Thyroid gland (tissue), 4 donors: ENCODE measurements around the gene PGM5. TPM values are rescaled to one million over a fixed set of nuclear protein-coding genes. Genes with fewer than 3 reads are reported as not detected.

Experiments used
- DNase-seq, 2 donors: peaks; one replicate each; pipeline ENCODE4 v3.0.0-alpha.2; 2019
- H3K27ac ChIP-seq, 3 donors: fragments of 200-600 bp; sonication (generic); 1 replicate in 2 of 3; 2 replicates in 1 of 3; pipeline ENCODE4 v1.5.1; 2016 to 2019; ENCODE audit warnings: mild to moderate bottlenecking in 1 of 3, moderate library complexity in 1 of 3
- H3K27me3 ChIP-seq: fragments of 200-600 bp; sonication (generic); one replicate; pipeline ENCODE4 v1.5.1; 2019
- H3K36me3 ChIP-seq, 2 donors: fragments of 200-600 bp; sonication (generic); one replicate each; pipeline ENCODE4 v1.5.1; 2016 to 2019
- H3K4me1 ChIP-seq, 2 donors: fragments of 200-600 bp; sonication (generic); one replicate each; pipeline ENCODE4 v1.5.1; 2017 to 2019
- H3K4me3 ChIP-seq, 3 donors: fragments of 200-600 bp; sonication (generic); replicated peaks in 1 of 3; 1 replicate in 2 of 3; 2 replicates in 1 of 3; pipeline ENCODE4 v1.5.1; 2016; ENCODE audit warnings: mild to moderate bottlenecking in 1 of 3
- H3K9me3 ChIP-seq: fragments of 200-600 bp; sonication (generic); one replicate; pipeline ENCODE4 v1.5.1; 2017
- POLR2A ChIP-seq, 2 donors: fragments of 450-650 bp; IDR thresholded peaks; one replicate each; pipeline ENCODE4 v1.6.1; 2017; ENCODE audit warnings: antibody characterized with exemption in 2 of 2, mild to moderate bottlenecking in 2 of 2, moderate library complexity in 1 of 2
- WGBS, 2 donors: methylation state at CpG; one replicate each; pipeline ENCODE4 v1.1.5; 2017; 5-methylcytosine and 5-hydroxymethylcytosine counted together
- intact Hi-C: fragments of 100-400 bp; cut with DNase I; formaldehyde crosslinking; loops from one replicate; pipeline ENCODE4 v1.15.1; 2023
- total RNA-seq, 4 donors: library from RNA; depleted of rRNA; stranded (reverse); fragments of >200 nt; gene quantifications; one replicate each; pipeline ENCODE4 v1.2.3, GENCODE V29; 2016
- TF ChIP-seq, protein P1 (sequence below), 6 experiments: fragments of 200-600 bp in 3 of 6; fragments of 450-650 bp in 3 of 6; sonication (generic) in 3 of 6; IDR thresholded peaks; one replicate each; pipeline ENCODE4 v1.5.1; 2016 to 2019; ENCODE audit warnings: antibody characterized with exemption in 6 of 6, mild to moderate bottlenecking in 2 of 6, inconsistent platforms in 1 of 6, moderate library complexity in 1 of 6

PGM5 gene
- total RNA-seq, 4 donors from 2014 or later = 21.4 to 56.6 (median 29.0) TPM

DNA sequence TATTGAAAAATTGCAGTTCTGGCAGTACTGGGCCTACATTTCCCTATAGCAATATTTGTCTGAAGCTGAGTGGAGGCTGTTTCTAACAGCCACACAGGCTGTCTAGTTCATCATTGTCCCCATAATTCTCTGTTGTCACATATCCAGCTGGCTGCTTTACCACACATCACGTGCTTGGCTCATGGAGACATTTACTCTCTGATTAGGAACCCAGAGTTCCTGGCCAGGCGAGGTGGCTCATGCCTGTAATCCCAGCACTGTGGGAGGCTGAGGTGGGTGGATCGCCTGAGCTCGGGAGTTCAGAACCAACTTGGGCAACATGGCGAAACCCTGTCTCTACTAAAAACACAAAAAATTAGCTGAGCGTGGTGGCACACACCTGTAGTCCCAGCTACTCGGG, 81.4 kb downstream of the PGM5 start:
- 85% methylated on average over 4 to 7 of the region's 7 CpGs for WGBS, 2 donors
- DNase-seq = peak; percentile 3 to 15
- no peak overlapping the region for H3K27ac ChIP-seq
- H3K9me3 ChIP-seq = no peaks in the 10 kb centered on the region
- H3K4me1 ChIP-seq = no peaks in the 10 kb centered on the region
- no peaks in the 10 kb centered on the region for H3K27me3 ChIP-seq
- TF ChIP-seq, protein P1, sequence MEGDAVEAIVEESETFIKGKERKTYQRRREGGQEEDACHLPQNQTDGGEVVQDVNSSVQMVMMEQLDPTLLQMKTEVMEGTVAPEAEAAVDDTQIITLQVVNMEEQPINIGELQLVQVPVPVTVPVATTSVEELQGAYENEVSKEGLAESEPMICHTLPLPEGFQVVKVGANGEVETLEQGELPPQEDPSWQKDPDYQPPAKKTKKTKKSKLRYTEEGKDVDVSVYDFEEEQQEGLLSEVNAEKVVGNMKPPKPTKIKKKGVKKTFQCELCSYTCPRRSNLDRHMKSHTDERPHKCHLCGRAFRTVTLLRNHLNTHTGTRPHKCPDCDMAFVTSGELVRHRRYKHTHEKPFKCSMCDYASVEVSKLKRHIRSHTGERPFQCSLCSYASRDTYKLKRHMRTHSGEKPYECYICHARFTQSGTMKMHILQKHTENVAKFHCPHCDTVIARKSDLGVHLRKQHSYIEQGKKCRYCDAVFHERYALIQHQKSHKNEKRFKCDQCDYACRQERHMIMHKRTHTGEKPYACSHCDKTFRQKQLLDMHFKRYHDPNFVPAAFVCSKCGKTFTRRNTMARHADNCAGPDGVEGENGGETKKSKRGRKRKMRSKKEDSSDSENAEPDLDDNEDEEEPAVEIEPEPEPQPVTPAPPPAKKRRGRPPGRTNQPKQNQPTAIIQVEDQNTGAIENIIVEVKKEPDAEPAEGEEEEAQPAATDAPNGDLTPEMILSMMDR (IDR thresholded peaks at IDR 0.05) = no peak
- no peak for TF ChIP-seq POLR2A (IDR thresholded peaks at IDR 0.05)
- no peaks in the 10 kb centered on the region for H3K36me3 ChIP-seq
- H3K4me3 ChIP-seq = no peak overlapping the region
- intact Hi-C loops = no loop called here

DNA sequence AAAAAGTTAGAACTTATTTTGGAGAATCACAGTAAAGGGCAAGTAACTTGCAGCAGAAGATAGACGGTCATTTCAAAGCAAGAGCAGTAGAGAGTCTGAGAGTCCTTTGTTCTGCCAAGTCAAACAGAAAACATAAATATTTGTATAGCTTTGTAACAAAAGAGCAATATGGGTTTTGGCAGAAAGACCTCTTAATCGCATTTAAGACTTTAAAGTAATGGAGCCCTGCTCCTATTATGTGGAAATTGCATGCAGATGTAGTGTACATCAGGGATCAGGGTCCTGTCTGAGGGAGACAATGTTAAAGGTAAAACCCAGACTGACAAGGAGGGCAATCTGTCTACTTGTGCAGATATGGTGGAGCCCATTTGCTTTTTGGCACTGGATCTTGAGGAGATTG, 87.2 kb downstream of the PGM5 start:
- intact Hi-C loops = no loop called here
- no peak for DNase-seq
- TF ChIP-seq, protein P1 (IDR thresholded peaks at IDR 0.05) = no peak
- no peak for TF ChIP-seq POLR2A (IDR thresholded peaks at IDR 0.05)
- Histone ChIP-seq H3K4me3 (no peak overlapping the region), H3K9me3 (no peaks in the 10 kb centered on the region), H3K36me3 (no peaks in the 10 kb centered on the region), H3K4me1 (no peaks in the 10 kb centered on the region), H3K27ac (no peak overlapping the region), H3K27me3 (no peaks in the 10 kb centered on the region)
- WGBS, 2 donors = 34% methylated on average over 2 of the region's 2 CpGs

DNA sequence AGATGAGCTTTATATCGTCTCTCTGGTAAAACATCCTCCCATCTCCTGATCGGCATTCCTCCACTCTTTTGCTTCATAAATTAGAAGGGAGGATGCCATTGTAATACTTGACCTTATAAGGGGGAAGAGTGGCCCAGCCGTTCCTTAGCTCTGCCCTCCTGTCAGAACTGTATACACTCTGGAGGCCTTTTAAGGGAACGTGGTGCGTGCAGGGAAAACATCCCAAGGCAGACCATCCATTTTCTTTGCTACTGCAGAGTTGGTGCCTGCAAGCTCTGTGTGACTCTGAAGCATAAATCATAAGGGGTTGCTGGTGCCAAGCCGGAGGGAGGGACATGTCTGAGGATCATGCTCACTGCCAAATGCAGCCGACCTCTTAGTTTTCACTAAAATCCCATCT, 90.4 kb downstream of the PGM5 start:
- intact Hi-C loops = no loop called here
- H3K4me1 ChIP-seq = no peaks in the 10 kb centered on the region
- TF ChIP-seq, protein P1 (IDR thresholded peaks at IDR 0.05) = no peak
- TF ChIP-seq POLR2A (IDR thresholded peaks at IDR 0.05) = no peak
- WGBS, 2 donors = 46 to 60% methylated on average over 7 of the region's 7 CpGs
- H3K36me3 ChIP-seq = no peaks in the 10 kb centered on the region
- H3K4me3 ChIP-seq = no peak overlapping the region
- no peaks in the 10 kb centered on the region for H3K27me3 ChIP-seq
- H3K27ac ChIP-seq = no peak overlapping the region
- DNase-seq = no peak
- H3K9me3 ChIP-seq = no peaks in the 10 kb centered on the region

DNA sequence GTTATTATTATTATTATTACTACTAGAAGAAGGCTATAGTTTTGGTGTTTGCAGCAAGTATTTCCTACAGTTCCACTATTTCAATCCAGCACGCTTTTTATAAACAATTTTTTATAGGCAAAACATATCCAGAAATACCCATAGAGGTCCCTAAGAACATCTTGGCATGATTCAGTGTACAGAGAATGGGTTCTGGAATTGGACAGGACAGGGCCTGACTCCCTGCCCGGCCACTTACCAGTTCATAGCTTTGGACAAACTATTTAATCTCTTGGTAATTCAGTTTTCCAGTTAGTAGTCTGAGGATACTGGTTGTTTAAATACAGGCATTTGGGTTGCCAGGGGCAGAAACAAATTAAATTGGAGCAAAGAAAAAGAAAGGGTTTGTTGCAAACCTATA, 91.2 kb downstream of the PGM5 start:
- WGBS, 2 donors = 81 to 88% methylated on average over 2 of the region's 2 CpGs
- no peak for DNase-seq
- H3K4me3 ChIP-seq = no peak overlapping the region
- H3K27ac ChIP-seq = no peak overlapping the region
- TF ChIP-seq, protein P1 (IDR thresholded peaks at IDR 0.05) = no peak
- no peak for TF ChIP-seq POLR2A (IDR thresholded peaks at IDR 0.05)
- no peaks in the 10 kb centered on the region for H3K27me3 ChIP-seq
- no peaks in the 10 kb centered on the region for H3K36me3 ChIP-seq
- no peaks in the 10 kb centered on the region for H3K4me1 ChIP-seq
- no peaks in the 10 kb centered on the region for H3K9me3 ChIP-seq
- intact Hi-C loops = no loop called here

DNA sequence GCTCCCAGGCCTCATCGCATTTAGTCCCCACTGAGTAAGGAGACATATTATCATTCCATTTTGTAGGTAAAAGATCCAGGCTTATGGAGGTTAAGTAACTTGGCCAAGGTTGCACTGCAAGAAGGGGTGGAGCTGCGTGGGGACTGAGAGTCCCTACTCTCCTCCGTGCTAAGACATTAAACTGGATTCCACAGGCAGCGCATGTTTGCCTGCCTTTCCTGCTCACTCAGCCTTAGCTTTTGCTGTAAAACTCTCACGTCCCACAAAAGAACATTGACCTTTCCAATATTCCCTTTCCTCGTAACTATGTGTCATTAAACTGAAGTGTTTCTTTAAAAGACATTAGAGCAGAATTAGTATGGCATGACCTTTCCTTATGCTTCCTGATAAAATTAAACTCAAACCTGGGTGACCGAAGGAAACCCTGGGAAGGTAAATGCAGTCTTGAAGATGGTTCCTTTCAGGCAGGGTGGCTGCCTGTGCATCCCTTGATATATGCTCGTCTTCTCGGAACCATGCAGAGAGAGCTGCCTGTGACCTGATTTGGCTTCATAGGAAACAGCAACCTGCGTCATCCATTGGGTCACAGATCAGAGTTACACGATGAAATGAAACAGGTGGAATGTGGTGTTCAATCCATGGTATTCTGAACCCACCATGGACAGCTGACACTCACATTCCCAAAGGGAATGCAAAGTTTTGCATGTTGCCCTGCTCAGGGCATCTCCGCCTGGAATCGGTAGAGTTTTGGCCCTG, 98.3 kb downstream of the PGM5 start:
- Histone ChIP-seq H3K27me3 (no peaks in the 10 kb centered on the region), H3K4me3 (no peak overlapping the region), H3K36me3 (no peaks in the 10 kb centered on the region), H3K9me3 (no peaks in the 10 kb centered on the region), H3K27ac (no peak overlapping the region), H3K4me1 (no peaks in the 10 kb centered on the region)
- intact Hi-C loops = no loop called here
- 69 to 76% methylated on average over 13 of the region's 13 CpGs for WGBS, 2 donors
- no peak for DNase-seq
- TF ChIP-seq, protein P1 (IDR thresholded peaks at IDR 0.05) = no peak
